Neuron (in vitro differentiated cells): Measurements from ENCODE around the gene ANKS6.

Experiments
- H2AFZ ChIP-seq: one replicate; pipeline ENCODE4 v1.6.1; 2013; ENCODE audit warnings: low read depth, mild to moderate bottlenecking, inconsistent platforms, low read length, moderate library complexity
- H3K27me3 ChIP-seq: one replicate; pipeline ENCODE4 v1.6.1; 2013; ENCODE audit warnings: low read length; ENCODE audit not compliant: insufficient read depth
- H3K36me3 ChIP-seq: one replicate; pipeline ENCODE4 v1.6.1; 2013; ENCODE audit warnings: low read length; ENCODE audit not compliant: insufficient read depth
- H3K4me1 ChIP-seq: one replicate; pipeline ENCODE4 v1.6.1; 2013; ENCODE audit warnings: low read length; ENCODE audit not compliant: insufficient read depth
- H3K4me3 ChIP-seq: 2 replicates; pipeline ENCODE4 v1.5.1; 2013; ENCODE audit warnings: mild to moderate bottlenecking, low read length, moderate library complexity
- H3K9me3 ChIP-seq: one replicate; pipeline ENCODE4 v1.6.1; 2013; ENCODE audit warnings: low read length

The ANKS6 gene

DNA sequence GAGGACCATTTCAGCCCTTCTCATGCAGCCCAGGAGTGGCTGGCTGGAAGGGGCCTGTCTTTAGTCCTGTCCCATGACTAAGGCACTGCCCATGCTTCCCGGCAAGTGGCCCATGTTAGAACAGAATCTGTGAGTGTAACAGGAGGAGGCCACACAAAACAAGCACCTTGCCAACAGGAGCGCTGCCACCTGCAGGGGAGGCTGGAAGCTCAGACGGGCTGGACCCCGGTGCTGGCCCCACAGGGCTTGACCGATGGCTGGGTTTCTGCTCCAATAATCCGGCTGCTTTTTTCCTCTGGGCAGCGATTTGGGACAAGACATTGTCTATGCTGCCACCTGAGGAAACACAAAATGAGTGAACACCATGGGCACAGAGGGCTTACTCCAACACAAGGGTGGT is 28.4 kb downstream of the ANKS6 start:
- Histone ChIP-seq H3K27me3 (no peaks in the 10 kb centered on the region), H3K4me1 (no peaks in the 10 kb centered on the region), H3K36me3 (peaks cover 51% of the 10 kb centered on the region), H2AFZ (no peak overlapping the region), H3K4me3 (no peak overlapping the region), H3K9me3 (peaks cover 8% of the 10 kb centered on the region)

DNA sequence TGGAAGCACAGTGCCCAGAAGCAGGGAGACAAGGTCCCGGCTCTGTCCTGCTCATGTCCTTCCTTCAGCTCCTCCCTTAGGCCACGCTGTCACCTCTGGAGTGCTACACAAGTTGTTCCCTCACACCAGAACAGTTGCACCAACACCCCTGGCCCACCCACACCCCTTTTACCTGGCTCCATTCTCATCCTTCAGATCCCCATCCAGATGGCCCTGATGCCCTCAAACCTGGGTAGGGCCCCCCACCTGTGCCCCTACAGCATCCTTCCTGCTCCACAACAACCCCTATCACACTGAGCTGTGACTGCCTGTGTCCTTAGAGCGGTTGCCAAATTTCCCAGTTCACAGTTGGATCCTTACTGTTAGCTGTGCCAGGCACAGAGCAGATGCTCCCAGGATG is 29.2 kb downstream of the ANKS6 start:
- H3K36me3 ChIP-seq, result peaks cover 44% of the 10 kb centered on the region
- no peaks in the 10 kb centered on the region for H3K27me3 ChIP-seq
- H3K4me3 ChIP-seq, result no peak overlapping the region
- H3K4me1 ChIP-seq, result no peaks in the 10 kb centered on the region
- H2AFZ ChIP-seq, result no peak overlapping the region
- H3K9me3 ChIP-seq, result peaks cover 8% of the 10 kb centered on the region

DNA sequence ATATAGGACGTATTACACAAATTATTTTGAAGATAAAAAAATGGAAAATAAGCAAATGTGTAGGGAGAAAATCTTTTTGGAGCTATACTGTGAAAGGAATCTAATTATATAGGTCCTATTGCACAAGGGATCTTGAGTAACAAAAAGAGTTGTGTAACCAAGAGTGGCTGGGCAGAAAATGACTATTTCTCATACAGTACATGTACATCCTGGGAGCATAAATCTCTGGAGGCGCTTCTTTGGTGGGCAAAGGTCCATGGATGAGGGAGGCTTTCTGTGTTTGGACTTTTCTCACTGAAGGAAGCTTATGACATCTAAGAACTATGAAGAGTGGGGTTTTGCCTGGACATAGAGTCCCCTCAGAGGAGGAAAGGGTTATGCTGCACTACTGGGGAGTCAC is 29.8 kb downstream of the ANKS6 start:
- Histone ChIP-seq H3K27me3 (no peaks in the 10 kb centered on the region), H2AFZ (no peak overlapping the region), H3K36me3 (peaks cover 38% of the 10 kb centered on the region), H3K4me1 (no peaks in the 10 kb centered on the region), H3K9me3 (peaks cover 8% of the 10 kb centered on the region), H3K4me3 (no peak overlapping the region)

DNA sequence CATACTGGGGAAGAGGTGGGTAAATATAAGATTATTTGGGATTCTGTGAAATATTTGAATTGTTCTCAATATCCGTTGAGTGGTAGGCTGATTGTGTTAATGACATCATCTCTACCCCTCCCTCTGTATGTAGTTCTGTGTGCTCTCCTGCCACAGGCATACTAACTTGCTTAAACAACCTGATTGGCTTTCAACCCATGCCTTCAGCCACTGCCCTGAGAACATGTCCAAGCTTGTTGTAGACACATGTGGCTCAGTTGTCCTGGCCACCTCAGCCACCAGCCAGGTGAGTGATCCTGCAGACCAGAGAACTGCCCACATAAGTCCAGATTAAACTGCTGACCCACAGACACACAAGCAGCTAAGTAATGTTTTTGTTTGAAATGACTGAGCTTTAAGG is 31.1 kb downstream of the ANKS6 start:
- Histone ChIP-seq H3K36me3 (peaks cover 27% of the 10 kb centered on the region), H3K4me3 (no peak overlapping the region), H3K9me3 (peaks cover 6% of the 10 kb centered on the region), H3K27me3 (no peaks in the 10 kb centered on the region), H2AFZ (no peak overlapping the region), H3K4me1 (no peaks in the 10 kb centered on the region)

DNA sequence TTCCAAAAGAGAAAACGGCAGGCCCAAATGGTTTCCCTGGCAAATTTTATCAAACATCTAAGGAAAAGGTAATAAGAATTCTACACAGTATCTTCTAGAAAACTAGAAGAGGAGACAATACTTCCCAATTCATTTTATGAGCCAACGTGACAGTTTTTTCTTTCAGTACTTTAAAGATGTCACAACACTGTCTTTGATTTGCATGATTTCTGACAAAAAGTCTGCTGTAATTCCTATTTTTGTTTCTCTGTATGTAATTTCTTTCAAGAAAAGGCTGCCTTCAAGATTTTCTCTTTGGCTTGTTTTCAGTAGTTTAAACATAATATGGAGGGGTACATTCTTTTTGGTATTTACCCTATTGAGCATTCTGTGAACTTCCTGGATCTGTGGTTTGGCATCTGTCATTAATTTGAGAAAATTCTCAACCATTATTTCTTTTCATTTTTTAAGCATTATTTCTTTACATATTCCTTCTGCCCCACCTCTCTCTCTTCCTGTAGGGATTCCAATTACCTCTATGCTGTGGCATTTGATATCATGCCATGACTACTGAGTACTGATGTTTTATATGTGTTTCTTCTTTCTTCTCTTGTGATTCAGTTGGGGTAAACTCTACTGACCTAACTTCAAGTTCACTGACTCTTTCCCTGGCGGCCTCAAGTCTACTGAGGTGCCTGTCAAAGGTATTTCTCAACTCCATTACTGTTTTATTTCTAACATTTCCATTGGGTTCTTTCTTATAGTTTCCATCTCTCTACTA is 32.2 kb downstream of the ANKS6 start:
- Histone ChIP-seq H3K4me1 (no peaks in the 10 kb centered on the region), H3K27me3 (no peaks in the 10 kb centered on the region), H3K36me3 (peaks cover 31% of the 10 kb centered on the region), H2AFZ (no peak overlapping the region), H3K9me3 (peaks cover 9% of the 10 kb centered on the region), H3K4me3 (no peak overlapping the region)

DNA sequence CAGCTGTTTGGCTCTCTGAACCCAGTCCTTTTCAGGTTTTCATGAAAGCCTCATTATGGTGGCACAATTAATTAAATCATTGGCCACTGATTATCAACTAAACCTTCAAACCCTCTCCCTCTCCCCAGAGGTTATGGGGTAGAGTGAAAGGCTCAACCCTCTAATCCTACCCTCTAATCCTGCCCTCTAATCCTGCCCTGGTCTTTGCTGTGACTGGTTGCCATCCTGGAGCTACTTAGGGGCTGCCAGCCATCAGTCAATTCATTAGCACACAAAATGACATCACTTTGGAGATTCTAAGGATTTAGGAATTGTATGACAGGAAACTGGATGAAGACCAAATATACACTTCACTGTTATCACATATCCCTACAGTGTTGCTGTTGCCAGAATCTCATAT is 36.1 kb downstream of the ANKS6 start:
- no peak overlapping the region for H3K4me3 ChIP-seq
- H2AFZ ChIP-seq, result no peak overlapping the region
- H3K9me3 ChIP-seq, result peaks cover 13% of the 10 kb centered on the region
- H3K4me1 ChIP-seq, result no peaks in the 10 kb centered on the region
- H3K36me3 ChIP-seq, result peaks cover 31% of the 10 kb centered on the region
- H3K27me3 ChIP-seq, result no peaks in the 10 kb centered on the region

DNA sequence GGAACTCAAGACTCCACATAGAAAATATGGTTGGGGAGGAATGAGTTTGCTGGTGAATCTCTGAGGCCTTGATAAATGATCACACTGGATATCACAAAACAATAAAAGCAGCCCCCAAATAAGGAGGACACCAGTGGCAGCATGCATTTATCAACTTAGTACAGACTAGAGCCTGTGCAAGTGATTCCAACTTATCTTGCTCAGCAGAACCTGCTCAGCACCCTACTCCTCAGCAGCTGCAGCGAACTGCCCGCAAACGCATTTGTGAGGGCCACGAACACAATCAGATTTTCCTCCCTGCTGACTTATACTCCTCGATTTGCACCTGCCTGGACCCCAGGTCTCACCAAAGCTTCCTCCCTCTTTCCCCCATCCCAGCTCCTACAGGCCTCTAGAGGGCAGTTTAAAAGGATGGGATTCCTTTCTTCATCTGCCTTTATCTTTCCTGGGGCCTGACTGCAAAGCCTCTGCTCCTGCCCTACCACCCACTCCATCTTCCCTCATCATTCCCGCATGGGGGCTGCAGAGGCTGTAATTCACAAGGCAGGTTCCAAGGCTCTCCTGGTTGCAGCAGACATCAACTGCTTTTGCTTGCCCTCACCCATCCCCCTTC is 41.2 kb downstream of the ANKS6 start:
- Histone ChIP-seq H3K36me3 (peaks cover 62% of the 10 kb centered on the region), H3K4me3 (no peak overlapping the region), H2AFZ (no peak overlapping the region), H3K4me1 (no peaks in the 10 kb centered on the region), H3K27me3 (no peaks in the 10 kb centered on the region), H3K9me3 (peaks cover 15% of the 10 kb centered on the region)

DNA sequence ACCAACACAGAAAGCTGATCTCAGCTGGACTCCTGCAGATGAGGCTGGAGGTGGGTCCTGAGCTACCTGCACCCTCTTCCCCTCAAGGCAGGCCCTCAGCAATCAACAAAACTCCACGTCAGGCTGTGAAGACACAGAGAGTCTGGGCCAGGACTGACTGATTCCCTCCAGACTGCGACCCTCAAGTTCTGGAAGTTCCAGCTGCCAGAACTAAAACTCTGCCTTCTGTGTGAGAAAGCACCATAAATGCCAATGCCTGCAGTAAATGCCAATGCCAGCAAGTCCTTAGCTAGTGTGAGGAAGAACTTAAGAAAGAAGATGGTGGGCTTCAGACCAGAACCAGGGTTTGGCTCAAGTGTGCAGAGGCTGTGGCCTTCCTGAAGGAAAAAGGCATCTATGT is 45.1 kb downstream of the ANKS6 start:
- Histone ChIP-seq H3K4me1 (no peaks in the 10 kb centered on the region), H3K9me3 (peaks cover 5% of the 10 kb centered on the region), H2AFZ (no peak overlapping the region), H3K27me3 (no peaks in the 10 kb centered on the region), H3K4me3 (no peak overlapping the region), H3K36me3 (peaks cover 53% of the 10 kb centered on the region)

DNA sequence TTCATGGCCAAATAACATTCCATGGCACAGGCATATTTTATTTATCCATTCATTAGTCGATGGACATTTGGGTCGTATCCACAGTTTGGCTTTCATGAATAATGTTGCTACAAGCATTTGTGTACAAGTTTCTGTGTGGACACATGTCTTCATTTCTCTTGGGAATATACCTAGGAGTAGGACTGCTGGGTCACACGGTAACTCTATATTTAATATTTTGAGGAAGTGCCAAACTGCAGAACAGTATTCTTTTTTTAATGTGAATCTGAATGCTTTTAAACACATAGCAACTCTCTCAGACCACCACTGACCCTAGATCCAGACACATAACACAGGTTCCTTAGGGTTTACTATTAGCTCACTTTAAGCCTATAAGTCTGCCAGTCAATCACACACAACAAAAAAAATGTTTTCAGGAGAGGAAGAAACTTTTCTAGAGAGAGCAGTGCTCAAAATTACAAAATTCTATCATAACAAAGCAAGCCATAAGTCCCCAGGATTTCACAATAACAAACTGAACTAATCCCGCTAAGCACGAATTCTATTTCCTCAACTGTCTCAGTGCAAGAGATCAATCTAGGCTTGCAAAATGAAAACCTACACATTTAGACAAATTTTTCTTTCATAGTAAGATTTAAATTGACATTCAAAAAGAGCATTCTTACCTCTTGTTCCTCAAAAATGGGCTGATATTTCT is 45.8 kb downstream of the ANKS6 start:
- Histone ChIP-seq H3K4me3 (no peak overlapping the region), H2AFZ (no peak overlapping the region), H3K36me3 (peaks cover 47% of the 10 kb centered on the region), H3K4me1 (no peaks in the 10 kb centered on the region), H3K27me3 (no peaks in the 10 kb centered on the region), H3K9me3 (peaks cover 3% of the 10 kb centered on the region)

DNA sequence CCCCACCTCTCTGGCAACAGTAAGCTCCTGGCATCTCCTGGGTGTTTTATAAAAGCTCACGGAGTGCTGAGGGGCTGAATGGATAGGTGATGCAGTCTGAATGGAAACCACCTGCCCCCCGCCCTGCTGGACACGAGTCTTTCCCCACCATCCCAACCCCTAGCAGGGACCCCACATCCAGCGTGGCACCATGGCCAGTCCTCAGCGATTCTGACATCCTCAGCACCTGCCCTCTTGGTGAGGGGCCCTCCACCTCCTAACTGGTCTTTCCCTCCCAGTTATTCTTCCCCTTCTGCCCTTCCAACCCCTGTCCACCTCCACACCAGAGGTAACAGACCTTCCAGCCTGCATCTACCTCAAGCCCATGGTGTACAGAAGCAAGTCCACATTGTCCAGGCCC is 48.9 kb downstream of the ANKS6 start:
- Histone ChIP-seq H3K36me3 (peaks cover 30% of the 10 kb centered on the region), H3K27me3 (no peaks in the 10 kb centered on the region), H3K9me3 (no peaks in the 10 kb centered on the region), H3K4me3 (no peak overlapping the region), H2AFZ (no peak overlapping the region), H3K4me1 (no peaks in the 10 kb centered on the region)

DNA sequence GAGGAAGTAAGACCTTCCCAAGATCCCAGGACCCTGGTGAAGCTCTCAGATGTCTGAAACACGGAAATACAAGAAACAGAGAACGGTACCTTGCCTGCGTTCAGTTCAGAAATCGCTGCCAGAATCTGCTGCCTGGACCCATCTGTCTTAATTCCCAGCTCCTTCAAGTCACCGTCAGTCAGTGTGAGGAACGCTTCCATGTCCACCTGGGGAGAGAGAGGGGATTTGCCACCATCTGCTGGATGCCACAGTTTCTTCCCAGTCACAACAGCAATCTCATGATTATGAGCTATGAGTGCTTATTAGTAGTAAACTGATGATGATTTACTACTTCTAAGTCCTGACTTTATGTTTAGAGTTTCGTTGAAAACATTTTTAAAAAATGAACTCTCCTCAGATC is 50.9 kb downstream of the ANKS6 start:
- H3K36me3 ChIP-seq, result peaks cover 21% of the 10 kb centered on the region
- H3K4me3 ChIP-seq, result no peak overlapping the region
- no peaks in the 10 kb centered on the region for H3K4me1 ChIP-seq
- H3K27me3 ChIP-seq, result no peaks in the 10 kb centered on the region
- no peak overlapping the region for H2AFZ ChIP-seq
- H3K9me3 ChIP-seq, result no peaks in the 10 kb centered on the region

DNA sequence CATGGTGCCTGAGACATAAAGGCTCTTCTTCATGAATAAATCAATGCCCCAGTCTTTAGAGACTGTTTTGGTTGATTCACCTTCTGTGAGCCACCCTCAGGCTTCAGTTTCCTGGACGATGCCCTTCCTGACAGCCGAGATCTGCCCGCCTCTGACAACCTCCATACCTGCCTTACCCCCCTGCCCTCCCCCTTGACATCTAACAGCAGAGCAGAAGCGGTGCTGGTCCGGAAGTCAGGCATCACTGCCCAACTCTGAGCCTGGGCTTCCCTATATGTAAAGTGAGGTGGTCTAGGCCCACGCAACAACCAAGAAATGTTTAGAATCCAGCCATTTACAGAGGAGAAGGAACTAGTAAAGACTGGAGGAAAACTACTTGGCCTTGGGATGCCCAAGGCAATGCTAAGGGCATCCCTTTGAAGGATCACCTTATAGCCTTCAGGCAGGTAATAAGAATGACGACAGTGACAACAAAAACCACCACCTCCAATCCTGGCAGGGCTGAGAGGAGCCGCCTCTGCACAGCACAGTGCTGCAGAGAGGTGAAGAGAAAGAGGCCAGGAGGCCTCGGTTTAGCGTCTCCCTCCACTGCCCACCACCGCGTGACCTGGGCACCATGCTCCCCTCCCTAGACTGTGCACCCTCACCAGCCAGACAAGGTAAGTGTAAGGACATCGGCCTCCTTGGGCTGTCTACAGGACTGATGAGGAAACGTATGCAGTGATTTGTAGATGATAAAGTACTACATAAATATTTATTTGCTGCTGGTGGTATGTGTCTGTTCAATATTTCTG is 52.3 kb downstream of the ANKS6 start:
- peaks cover 3% of the 10 kb centered on the region for H3K9me3 ChIP-seq
- H3K36me3 ChIP-seq, result peaks cover 14% of the 10 kb centered on the region
- H3K4me1 ChIP-seq, result no peaks in the 10 kb centered on the region
- H3K4me3 ChIP-seq, result no peak overlapping the region
- no peak overlapping the region for H2AFZ ChIP-seq
- no peaks in the 10 kb centered on the region for H3K27me3 ChIP-seq

DNA sequence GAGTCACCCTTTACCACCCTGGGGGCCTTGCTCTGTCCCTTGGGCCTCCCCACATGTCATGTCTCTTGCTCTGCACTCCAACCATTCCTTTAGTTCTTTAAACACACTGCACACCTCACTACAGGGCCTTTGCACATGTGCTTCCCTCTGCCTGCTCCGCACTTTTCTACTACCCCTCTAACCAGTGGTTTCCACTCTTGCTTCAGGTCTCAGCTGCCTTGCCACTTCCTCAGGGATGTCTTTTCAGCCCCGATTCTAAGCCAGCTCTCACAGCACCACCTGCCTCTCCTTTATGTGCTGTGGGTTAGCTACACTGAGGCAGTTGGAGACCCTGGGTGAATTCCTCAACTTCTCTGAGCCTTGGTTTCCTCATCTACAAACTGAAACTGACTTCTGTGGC is 53.0 kb downstream of the ANKS6 start:
- H3K36me3 ChIP-seq, result peaks cover 13% of the 10 kb centered on the region
- H3K4me1 ChIP-seq, result no peaks in the 10 kb centered on the region

More for the DNA sequence above, 53.0 kb downstream of the ANKS6 start:
- Histone ChIP-seq H2AFZ (no peak overlapping the region), H3K4me3 (no peak overlapping the region), H3K9me3 (peaks cover 4% of the 10 kb centered on the region), H3K27me3 (no peaks in the 10 kb centered on the region)
